Effector CD8-positive, alpha-beta T cell (primary cell): ENCODE data around the gene DGKD.
"Not testable (repeated sequence)": the region's sequence is repeated elsewhere in the genome, so short reads cannot be mapped to it uniquely, and the experiment has no call there.

Source experiments
- DNase-seq: peaks from one replicate; lab custom pipeline; 2025; lab: John Stamatoyannopoulos, UW

Gene DGKD

GRCh38 chr2:233360771-233361176 is 6.5 kb downstream of the DGKD start:
- no peak for DNase-seq

GRCh38 chr2:233361297-233361696 is 7.0 kb downstream of the DGKD start:
- DNase-seq: no peak

GRCh38 chr2:233362742-233363141 is 8.4 kb downstream of the DGKD start:
- no peak for DNase-seq

- DNase-seq: no peak
These were observed 9.5 kb downstream of the DGKD start for GRCh38 chr2:233363744-233364235.

- no peak for DNase-seq
These were observed 11.7 kb downstream of the DGKD start for GRCh38 chr2:233365861-233366520.

- no peak for DNase-seq
These were observed 13.3 kb downstream of the DGKD start for GRCh38 chr2:233367586-233367985.

GRCh38 chr2:233368756-233369155 is 14.5 kb downstream of the DGKD start:
- DNase-seq: no peak

GRCh38 chr2:233369462-233369861 is 15.2 kb downstream of the DGKD start:
- no peak for DNase-seq

- no peak for DNase-seq
These were observed 15.8 kb downstream of the DGKD start for GRCh38 chr2:233369897-233370685.

GRCh38 chr2:233371641-233372040 is 17.3 kb downstream of the DGKD start:
- no peak for DNase-seq

- no peak for DNase-seq
These were observed 18.6 kb downstream of the DGKD start for GRCh38 chr2:233372855-233373254.

- no peak for DNase-seq
These were observed 19.0 kb downstream of the DGKD start for GRCh38 chr2:233373316-233373715.

GRCh38 chr2:233374776-233375175 is 20.5 kb downstream of the DGKD start:
- not testable (repeated sequence) for DNase-seq

GRCh38 chr2:233375490-233376314 is 21.4 kb downstream of the DGKD start:
- no peak for DNase-seq

GRCh38 chr2:233379034-233379433 is 24.7 kb downstream of the DGKD start:
- DNase-seq: no peak

GRCh38 chr2:233379441-233379840 is 25.1 kb downstream of the DGKD start:
- DNase-seq: no peak

GRCh38 chr2:233380132-233380895 is 26.0 kb downstream of the DGKD start:
- DNase-seq: no peak

- DNase-seq: no peak
These were observed 26.8 kb downstream of the DGKD start for GRCh38 chr2:233380995-233381637.

GRCh38 chr2:233381638-233381995 is 27.3 kb downstream of the DGKD start:
- no peak for DNase-seq

GRCh38 chr2:233384015-233384414 is 29.7 kb downstream of the DGKD start:
- DNase-seq: no peak

- no peak for DNase-seq
These were observed 30.7 kb downstream of the DGKD start for GRCh38 chr2:233384811-233385488.
